ENCODE data around the gene BMPER. TPM values are rescaled to one million over a fixed set of nuclear protein-coding genes. Genes with fewer than 3 reads are reported as not detected.

BMPER gene
- total and polyA plus RNA-seq, 3 donors from 2014 or later: 1.7 to 2.8 (median 2.4) TPM

GRCh38 chr7:34096777-34097176, 191.4 kb downstream of the BMPER start:
- H3K4me1 ChIP-seq: no peaks in the 10 kb centered on the region
- TF ChIP-seq POLR2A (IDR thresholded peaks at IDR 0.05) (no peak), CTCF (IDR thresholded peaks at IDR 0.05) (no peak)
- H3K36me3 ChIP-seq (ENCODE audit: low read depth, missing control alignments): no peaks in the 10 kb centered on the region
- intact Hi-C loops (cut with DNase I; ENCODE audit: low total_unique reads): no loop called here
- H3K27me3 ChIP-seq: no peaks in the 10 kb centered on the region
- no peaks in the 10 kb centered on the region for H3K9me3 ChIP-seq
- H3K4me3 ChIP-seq: no peak overlapping the region
- 63 to 78% methylated on average over 2 of the region's 2 CpGs for WGBS, 2 donors
- no peak for DNase-seq
- H3K27ac ChIP-seq: no peak overlapping the region

- TF ChIP-seq POLR2A (IDR thresholded peaks at IDR 0.05) (no peak), CTCF (IDR thresholded peaks at IDR 0.05) (no peak)
- DNase-seq: no peak
- Histone ChIP-seq H3K36me3 (ENCODE audit: low read depth, missing control alignments) (no peaks in the 10 kb centered on the region), H3K27me3 (no peaks in the 10 kb centered on the region), H3K9me3 (no peaks in the 10 kb centered on the region), H3K4me3 (no peak overlapping the region), H3K27ac (no peak overlapping the region), H3K4me1 (no peaks in the 10 kb centered on the region)
- WGBS, 2 donors: 72 to 83% methylated on average over 4 of the region's 4 CpGs
- intact Hi-C loops (cut with DNase I; ENCODE audit: low total_unique reads): no loop called here
These were observed 195.3 kb downstream of the BMPER start for GRCh38 chr7:34100661-34101060.

DNA sequence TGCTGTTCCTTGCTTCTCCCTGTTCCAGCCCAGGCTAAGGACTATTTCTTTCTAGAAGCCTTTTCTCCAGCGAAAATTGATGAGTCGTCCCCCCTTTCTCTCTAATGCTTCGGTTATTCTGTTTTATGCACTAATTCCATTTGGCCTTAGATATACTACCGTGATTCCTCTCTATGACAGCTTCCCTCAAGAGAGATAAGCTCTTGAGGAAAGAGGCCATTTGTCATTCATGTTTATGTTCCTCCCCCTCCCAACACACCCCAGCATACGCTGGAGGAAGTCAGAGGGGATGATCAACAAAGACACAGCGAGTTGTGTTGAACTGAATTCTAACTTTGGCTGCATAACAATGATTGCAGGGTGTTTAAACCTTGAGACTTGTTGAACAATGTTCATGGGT, 198.8 kb downstream of the BMPER start:
- no peak overlapping the region for H3K27ac ChIP-seq
- H3K36me3 ChIP-seq (ENCODE audit: low read depth, missing control alignments): no peaks in the 10 kb centered on the region
- H3K9me3 ChIP-seq: no peaks in the 10 kb centered on the region
- WGBS, 2 donors: 69 to 84% methylated on average over 6 of the region's 6 CpGs
- no peaks in the 10 kb centered on the region for H3K4me1 ChIP-seq
- no peak for TF ChIP-seq CTCF (IDR thresholded peaks at IDR 0.05)
- no peak for TF ChIP-seq POLR2A (IDR thresholded peaks at IDR 0.05)
- no peaks in the 10 kb centered on the region for H3K27me3 ChIP-seq
- intact Hi-C loops (cut with DNase I; ENCODE audit: low total_unique reads): no loop called here
- no peak overlapping the region for H3K4me3 ChIP-seq
- DNase-seq: no peak

- Histone ChIP-seq H3K27me3 (no peaks in the 10 kb centered on the region), H3K4me1 (no peaks in the 10 kb centered on the region), H3K27ac (no peak overlapping the region), H3K36me3 (ENCODE audit: low read depth, missing control alignments) (no peaks in the 10 kb centered on the region), H3K9me3 (no peaks in the 10 kb centered on the region), H3K4me3 (no peak overlapping the region)
- 78 to 100% methylated on average over 1 of the region's 1 CpG for WGBS, 2 donors
- no peak for DNase-seq
- TF ChIP-seq POLR2A (IDR thresholded peaks at IDR 0.05): no peak
- intact Hi-C loops (cut with DNase I; ENCODE audit: low total_unique reads): no loop called here
These were observed 199.7 kb downstream of the BMPER start for GRCh38 chr7:34104992-34105391.

DNA sequence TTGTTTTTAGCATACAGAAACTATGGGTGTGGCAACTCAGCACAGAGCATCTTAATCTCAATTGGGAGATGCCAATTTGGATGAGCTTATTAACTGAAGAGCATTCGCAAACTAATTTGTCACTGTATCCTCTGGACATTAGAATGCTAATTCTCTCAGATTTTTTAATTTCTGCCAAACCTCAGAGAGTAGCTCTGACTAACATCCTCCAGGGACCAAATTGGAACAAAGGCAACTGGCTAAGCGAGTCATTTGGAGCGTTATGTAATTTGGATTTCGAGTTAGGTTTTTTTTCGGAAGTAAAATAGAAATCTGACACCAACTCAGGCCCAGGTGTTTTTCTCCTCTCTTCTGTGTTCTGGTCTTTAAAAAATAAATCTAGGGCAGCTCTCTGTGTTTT, 201.9 kb downstream of the BMPER start:
- Histone ChIP-seq H3K9me3 (no peaks in the 10 kb centered on the region), H3K4me1 (no peaks in the 10 kb centered on the region), H3K4me3 (no peak overlapping the region), H3K36me3 (ENCODE audit: low read depth, missing control alignments) (no peaks in the 10 kb centered on the region), H3K27me3 (no peaks in the 10 kb centered on the region), H3K27ac (no peak overlapping the region)
- intact Hi-C loops (cut with DNase I; ENCODE audit: low total_unique reads): no loop called here
- WGBS, 2 donors: 47 to 56% methylated on average over 5 of the region's 5 CpGs
- TF ChIP-seq POLR2A (IDR thresholded peaks at IDR 0.05): no peak
- TF ChIP-seq CTCF (IDR thresholded peaks at IDR 0.05): no peak
- no peak for DNase-seq

All from testis (tissue), 3 donors.